Spleen (tissue), 7 donors: Measurements from ENCODE around the gene MPC1L.

Experiments
- POLR2A ChIP-seq, 3 donors: fragments of 450-650 bp; IDR thresholded peaks; one replicate each; pipeline ENCODE4 v1.5.1; 2017; ENCODE audit warnings: antibody characterized with exemption in 3 of 3, mild to moderate bottlenecking in 1 of 3
- POLR2AphosphoS5 ChIP-seq, 3 donors: sonication (generic); formaldehyde crosslinking; IDR thresholded peaks; one replicate each; pipeline ENCODE4 v1.5.1; 2017; ENCODE audit warnings: antibody characterized with exemption in 3 of 3
- TF ChIP-seq, protein P1 (sequence below), 11 experiments: fragments of 200-600 bp in 7 of 11; fragments of 450-650 bp in 4 of 11; sonication (generic) in 4 of 11; IDR thresholded peaks in 8 of 11; conservative IDR thresholded peaks in 3 of 11; 1 replicate in 7 of 11; 2 replicates in 4 of 11; pipeline versions ENCODE4 v1.4.0 to v1.8.0; 2016 to 2021; ENCODE audit warnings: antibody characterized with exemption in 11 of 11, inconsistent platforms in 4 of 11, mild to moderate bottlenecking in 1 of 11
- donor health status: DM: no; HTN: no; CAD: no; lungs with moderate emphysema.
- donor health status: DM: no; HTN: no; CAD: no.
- donor health status: DM: no; HTN: no; CAD: no.

- TF ChIP-seq, protein P1, sequence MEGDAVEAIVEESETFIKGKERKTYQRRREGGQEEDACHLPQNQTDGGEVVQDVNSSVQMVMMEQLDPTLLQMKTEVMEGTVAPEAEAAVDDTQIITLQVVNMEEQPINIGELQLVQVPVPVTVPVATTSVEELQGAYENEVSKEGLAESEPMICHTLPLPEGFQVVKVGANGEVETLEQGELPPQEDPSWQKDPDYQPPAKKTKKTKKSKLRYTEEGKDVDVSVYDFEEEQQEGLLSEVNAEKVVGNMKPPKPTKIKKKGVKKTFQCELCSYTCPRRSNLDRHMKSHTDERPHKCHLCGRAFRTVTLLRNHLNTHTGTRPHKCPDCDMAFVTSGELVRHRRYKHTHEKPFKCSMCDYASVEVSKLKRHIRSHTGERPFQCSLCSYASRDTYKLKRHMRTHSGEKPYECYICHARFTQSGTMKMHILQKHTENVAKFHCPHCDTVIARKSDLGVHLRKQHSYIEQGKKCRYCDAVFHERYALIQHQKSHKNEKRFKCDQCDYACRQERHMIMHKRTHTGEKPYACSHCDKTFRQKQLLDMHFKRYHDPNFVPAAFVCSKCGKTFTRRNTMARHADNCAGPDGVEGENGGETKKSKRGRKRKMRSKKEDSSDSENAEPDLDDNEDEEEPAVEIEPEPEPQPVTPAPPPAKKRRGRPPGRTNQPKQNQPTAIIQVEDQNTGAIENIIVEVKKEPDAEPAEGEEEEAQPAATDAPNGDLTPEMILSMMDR (IDR thresholded peaks at IDR 0.05 in 8 of 11, conservative IDR thresholded peaks at IDR 0.05 in 3 of 11) = no peak
- TF ChIP-seq POLR2AphosphoS5 (IDR thresholded peaks at IDR 0.05) (no peak), POLR2A (IDR thresholded peaks at IDR 0.05) (no peak)
Measured at GRCh38 chrX:40671126-40671525, 47.9 kb downstream of the MPC1L start.
